ENCODE data around the gene FOXF2.

FOXF2 gene

DNA sequence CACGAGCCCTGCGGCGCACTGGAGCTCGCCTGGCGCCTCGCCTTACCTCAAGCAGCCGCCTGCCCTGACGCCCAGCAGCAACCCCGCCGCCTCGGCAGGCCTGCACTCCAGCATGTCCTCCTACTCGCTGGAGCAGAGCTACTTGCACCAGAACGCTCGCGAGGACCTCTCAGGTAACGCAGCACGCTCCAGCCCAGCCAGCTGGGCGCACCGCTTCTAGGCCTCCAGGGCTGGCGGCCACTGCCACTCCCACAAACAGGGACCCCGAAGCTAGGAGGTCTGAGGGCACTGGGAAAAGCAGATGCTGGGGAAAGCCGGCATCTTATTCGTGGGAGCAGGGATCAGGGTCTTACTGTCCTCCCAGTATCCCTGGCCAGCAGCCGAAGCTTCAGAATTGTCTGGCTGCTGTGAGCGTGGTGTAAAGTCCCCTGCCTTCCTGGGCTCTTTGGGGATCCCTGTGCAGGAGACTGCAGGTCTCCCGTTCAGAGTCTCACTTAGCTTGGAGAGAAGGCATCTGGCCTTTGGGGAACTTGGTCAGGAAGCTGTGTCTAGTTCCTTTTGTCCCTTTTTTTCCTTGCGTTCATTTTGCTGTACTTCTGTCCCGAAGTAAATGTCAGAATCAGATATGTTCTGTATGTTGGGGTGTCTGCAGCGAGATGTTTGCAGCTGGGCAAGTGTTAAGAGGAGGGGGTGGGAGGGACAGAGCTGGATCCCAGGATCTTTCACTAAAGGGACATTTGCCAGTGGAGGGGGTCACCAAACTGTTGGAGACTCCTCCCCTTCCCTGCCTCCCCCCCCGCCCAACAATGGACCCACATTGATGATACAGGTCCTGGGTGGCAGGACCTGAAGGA lies 1.8 kb downstream of the FOXF2 start:
- DNase-seq (ENCODE audit: low read depth in 2 of 2), result no peak

DNA sequence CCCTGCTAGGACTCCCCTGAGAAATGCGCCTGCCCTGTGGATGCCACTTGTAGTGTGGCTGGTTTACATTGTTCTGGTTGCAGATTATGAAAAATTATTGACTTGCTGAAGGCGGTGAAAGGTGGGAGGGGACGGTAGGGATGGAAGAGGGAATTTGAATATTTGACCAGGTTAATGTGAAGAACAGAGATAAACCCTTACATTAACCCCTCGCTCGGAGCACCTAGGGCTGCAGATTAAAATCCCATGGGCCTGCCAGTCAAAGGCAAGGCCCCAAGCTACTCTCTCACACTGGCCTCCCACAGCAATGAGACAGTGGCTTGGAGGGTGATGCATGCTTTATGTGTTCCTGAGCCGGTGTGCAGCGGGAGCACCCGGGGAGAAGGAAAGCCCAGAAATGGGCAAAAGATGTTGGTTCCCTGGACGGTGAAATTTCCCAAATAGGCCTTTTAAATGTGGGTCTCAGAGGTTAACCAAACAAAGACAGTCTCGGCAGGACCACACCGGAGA lies 2.5 kb downstream of the FOXF2 start:
- no peak for DNase-seq (ENCODE audit: low read depth in 2 of 2)

GRCh38 chr6:1392813-1393640 lies 3.7 kb downstream of the FOXF2 start:
- DNase-seq (ENCODE audit: low read depth in 2 of 2), result no peak

DNA sequence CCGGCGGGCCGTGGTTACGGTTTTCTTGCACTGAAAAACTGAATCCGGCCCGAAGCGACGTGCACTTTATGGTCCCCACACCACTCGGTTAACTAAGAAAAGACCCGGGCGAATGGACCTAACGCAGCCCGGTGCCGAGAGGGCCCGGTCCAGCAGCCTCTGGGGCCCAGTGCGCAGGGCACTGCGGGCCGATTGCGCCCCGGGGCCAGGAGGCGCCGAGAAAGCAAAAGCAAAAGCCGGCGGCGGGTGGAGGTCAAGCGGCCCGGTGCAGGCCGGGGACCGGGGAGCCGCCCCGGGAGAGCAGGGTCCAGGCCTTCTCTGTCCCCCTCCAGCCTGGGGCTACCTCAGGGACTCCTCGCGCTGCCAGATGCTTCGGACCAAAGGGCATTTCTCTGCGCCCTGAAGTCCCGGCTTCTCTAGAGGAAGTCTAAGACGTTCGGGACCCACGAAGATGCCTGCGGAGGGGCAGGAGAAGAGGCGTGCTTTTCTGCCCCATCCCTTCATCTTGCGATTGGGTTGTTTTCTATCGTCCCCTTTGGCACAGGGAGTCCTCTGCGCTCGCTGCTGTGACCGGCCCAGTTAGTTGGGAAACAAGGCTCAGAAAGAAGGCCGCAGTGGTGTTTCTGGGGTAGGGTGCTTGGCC lies 4.4 kb downstream of the FOXF2 start:
- DNase-seq (ENCODE audit: low read depth in 2 of 2), result no peak

- no peak for DNase-seq (ENCODE audit: low read depth in 2 of 2)
Observed at GRCh38 chr6:1394514-1395463, 5.4 kb downstream of the FOXF2 start.

DNA sequence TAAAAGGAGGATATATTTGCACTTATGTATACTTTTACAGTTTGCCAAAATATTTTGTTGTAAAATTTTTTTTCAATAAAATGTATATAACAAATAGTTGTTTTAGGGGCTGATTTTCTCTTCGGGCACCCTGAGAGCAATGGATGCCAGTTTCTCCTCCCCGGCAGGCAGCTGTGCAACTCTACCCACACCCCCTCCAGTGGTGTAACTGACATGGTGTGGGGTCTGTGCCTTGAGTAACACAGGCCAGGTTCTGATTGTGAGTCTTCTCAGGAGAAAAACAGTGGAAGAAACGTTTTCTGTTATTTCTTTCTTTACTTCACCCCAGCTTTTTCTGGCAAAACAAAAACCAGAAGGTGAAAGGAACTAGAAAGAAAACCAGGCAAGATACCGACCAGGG lies 6.1 kb downstream of the FOXF2 start:
- DNase-seq (ENCODE audit: low read depth in 2 of 2), result no peak

GRCh38 chr6:1395941-1396908 lies 6.8 kb downstream of the FOXF2 start:
- DNase-seq (ENCODE audit: low read depth in 2 of 2), result no peak

GRCh38 chr6:1396952-1397868 lies 7.8 kb downstream of the FOXF2 start:
- peak; percentile 55 to 65 for DNase-seq (ENCODE audit: low read depth in 2 of 2)

DNA sequence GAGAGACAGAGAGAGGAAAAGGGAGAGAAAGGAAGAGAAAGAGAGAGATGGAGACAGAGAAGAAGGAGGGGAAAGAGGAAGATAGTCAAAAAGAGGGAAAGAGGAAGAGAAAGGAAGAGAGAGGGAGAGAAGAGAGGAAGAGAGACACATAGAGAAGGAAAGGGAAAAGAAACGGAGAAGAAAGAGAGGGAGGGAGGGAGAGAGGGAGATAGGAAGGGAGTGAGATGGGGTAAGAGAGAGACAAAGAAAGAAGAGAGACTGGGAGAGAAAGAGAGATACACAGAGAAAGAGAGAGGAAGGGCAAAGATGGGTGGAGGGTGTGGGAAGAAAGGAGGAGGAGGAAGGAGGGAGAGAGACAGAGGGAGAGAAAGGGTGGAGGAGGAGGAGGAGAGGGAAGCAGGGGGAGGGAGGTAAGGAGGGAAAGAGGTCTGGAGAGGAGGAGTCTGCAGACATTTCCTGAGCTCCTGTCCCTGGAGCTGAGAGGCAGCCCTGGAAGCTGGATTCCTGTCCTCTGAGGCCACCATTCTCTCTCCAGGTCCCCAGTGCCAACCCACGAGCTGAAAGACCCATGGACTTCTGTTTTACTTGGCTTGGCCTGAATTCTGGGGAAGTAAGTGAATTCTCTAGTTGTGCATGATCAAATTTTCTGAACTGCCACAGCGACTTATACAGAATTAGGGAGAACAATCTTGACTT lies 9.9 kb downstream of the FOXF2 start:
- no peak for DNase-seq (ENCODE audit: low read depth in 2 of 2)

DNA sequence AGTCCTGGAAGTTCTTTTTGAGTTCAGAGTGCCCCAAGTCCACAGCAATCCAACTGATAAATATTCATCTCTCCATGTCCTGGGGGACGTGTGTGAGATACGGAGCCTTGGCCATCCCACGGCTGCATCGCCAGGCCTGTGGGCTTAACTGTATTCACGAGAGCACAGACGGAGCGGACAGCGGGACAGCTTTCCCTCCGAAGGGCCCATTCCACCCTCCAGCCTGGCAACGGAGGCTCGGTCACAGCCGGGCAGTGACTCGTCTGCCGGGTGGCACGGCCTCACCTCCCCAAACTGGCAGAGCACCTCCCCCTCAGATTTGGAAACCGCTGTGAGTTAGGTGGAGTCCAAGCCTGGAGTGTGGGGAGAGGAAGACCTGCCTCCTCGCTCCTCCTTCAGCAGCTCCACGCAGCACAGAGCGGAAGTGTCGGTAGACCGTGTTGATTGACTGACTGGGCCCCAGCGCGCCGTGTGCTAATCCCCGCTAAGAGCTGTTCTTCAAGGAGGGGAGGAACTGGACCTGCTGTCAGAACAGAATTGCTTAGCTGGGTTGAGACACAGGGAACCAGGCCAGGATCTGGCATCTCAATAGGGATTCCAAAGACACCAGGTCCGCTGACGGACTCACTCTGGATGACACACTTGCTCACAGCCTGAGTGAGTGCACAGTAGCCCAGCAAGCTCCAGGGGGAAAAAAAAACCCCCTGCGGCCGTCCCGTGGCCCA lies 10.9 kb downstream of the FOXF2 start:
- DNase-seq (ENCODE audit: low read depth in 2 of 2), result no peak

DNA sequence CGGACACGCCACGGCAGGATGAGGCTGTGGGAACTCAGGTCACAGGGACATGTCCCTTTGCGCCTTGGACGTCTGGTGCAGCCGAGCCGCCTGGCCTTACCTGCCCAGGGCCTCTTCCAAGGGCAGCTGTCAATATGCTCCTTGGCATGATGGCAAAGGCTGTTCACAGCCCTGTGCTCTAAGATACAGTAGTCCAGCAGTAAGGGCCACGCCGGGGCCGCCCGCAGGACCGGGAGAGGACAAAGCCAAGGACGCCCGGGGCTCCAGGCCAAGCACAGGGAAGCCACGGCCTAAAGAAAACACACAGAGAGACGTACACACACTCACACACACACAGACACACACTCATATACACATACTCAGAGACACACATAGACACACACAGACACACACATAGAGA lies 13.0 kb downstream of the FOXF2 start:
- no peak for DNase-seq (ENCODE audit: low read depth in 2 of 2)

DNA sequence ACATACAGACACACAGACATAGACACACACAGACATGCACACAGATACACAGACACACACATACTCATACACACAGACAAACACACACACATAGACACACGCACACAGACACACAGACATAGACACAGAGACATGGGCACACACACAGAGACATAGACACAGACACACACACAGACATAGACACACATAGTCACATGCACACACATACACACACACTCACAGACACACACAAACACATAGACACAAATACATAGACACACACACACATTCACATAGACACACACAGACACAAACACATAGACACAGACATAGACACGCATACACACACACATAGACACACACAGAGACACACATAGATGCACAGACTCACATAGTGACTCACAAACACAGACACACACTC lies 13.5 kb downstream of the FOXF2 start:
- no peak for DNase-seq (ENCODE audit: low read depth in 2 of 2)

DNA sequence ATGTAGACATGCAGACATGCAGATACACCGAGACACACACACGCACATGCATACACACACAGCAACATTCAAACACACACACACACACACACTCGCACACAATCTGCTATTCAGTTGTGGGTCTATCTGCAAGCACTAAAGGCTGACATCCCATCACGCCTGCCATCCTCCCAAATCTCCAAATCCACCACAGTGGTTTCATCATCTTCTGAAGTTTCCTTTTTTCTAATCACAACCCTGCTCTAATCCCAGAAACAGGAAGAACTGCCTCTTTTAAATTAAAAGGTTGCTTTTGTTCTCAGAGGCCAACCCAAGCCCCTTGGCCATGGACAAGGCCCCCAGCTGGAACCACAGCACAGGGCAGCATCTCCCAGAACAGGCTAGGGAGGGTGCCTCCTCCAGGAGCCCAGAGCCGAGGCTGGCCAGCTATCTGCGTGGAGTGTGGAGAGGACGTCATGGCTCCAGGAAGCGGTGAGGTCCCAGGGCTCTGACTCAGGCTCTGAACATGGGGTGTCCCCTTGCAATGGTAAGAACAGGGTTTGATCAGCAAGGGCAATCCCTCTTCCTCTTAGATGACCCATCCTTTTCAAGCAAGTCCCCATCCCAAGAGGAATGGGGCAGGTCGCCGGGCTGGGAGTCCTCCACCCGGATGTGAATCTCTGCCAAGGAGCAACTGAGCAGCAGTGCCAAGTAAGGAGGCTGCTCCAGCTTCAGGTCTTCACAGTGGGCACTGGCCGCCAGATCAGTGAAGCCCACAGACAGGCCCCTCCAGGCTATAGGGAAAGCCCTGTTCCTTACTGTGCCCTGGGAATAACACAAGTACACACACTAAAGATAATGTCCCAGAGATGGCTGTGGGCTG lies 14.7 kb downstream of the FOXF2 start:
- DNase-seq (ENCODE audit: low read depth in 2 of 2), result no peak

DNA sequence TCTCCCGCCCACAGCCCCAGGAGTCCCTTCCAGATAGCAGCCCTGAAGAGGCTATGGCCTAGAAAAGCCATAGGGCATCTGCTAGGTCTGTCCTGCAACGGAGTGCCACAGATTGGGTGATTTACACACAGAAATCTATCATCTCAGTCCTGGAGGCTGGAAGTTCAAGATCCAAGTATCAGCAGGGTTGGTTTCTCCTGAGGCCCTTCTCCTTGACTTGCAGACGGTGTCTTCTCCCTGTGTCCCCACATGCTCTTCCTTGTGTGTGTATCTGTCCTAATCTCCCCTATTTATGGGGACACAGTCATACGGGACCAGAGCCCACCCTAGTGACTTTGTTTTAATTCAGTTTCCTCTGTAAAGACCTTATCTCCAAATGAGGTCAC lies 15.3 kb downstream of the FOXF2 start:
- no peak for DNase-seq (ENCODE audit: low read depth in 2 of 2)

DNA sequence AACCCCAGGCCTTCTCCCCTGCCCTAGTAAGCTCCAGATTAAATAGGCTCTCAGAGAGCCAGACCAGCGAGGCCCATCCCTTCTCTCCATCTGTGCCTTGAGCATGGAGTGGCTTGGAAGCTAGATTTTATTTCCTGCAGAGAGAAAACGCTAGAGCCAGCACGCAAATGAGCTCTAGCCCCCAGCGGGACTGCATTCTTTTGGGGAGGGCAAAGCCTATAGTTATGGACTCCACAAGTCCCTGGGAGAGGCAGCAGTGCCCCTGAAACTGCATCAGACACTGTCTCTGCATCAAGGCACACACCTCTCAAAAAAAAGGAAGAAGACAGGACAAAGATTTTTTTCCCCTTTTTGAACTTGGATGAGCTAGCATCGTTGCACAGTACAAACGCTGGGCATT lies 15.8 kb downstream of the FOXF2 start:
- no peak for DNase-seq (ENCODE audit: low read depth in 2 of 2)

DNA sequence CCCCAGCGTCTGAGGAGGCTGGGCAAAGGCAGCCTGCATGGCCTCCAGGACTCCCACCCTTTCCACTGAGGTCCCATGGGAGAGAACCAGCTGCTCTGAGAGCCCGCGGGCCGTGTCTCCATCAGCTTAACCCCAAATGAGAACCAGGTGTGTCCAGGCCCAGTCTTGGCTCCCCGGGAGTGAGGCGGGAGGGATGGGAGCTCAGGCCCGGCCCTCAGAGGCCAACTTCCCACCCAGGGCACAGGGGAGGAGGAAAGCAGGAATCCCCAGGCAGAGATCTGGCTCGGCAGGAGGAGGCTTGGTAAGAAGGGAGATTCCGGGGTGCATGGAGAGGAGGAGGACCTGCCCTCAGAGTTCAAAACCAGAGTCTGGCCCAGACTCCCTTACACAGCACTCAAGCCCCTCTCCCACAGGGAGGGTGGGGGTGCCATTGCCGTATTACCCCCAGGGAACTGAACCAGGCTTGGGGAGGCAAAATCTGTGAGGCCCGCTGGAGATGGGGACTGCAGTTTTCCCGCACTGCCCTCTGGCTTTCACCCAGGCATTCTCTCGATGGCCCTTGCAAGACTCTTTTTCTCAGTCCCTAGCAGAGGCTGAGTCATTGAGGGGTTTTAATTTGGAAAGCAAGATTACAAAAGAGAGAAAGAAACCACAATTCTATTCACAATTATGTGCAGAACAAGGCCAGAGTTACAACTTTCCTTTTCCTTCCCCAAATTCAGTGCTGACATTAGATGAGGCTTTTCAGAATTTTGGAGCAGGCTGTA lies 17.1 kb downstream of the FOXF2 start:
- DNase-seq (ENCODE audit: low read depth in 2 of 2), result no peak
